ENCODE results near the gene KIF14.

GRCh38 chr1:200535605-200536004, 84.9 kb downstream of the KIF14 start:
- TF ChIP-seq CTCF (conservative IDR thresholded peaks at IDR 0.05; ENCODE audit: low read depth, low read length) (no peak), BHLHE40 (IDR thresholded peaks at IDR 0.05; ENCODE audit: low read depth, low read length) (no peak), MAFK (IDR thresholded peaks at IDR 0.05; ENCODE audit: low read depth, low read length) (no peak), MAZ (IDR thresholded peaks at IDR 0.05; ENCODE audit: borderline replicate concordance, low read depth, low read length) (no peak), POLR2A (IDR thresholded peaks at IDR 0.05; ENCODE audit: low read depth, low read length) (no peak), CEBPB (IDR thresholded peaks at IDR 0.05; ENCODE audit: low read depth, low read length) (no peak), RAD21 (IDR thresholded peaks at IDR 0.05; ENCODE audit: low read length) (no peak), MXI1 (IDR thresholded peaks at IDR 0.05; ENCODE audit: borderline replicate concordance, low read depth, low read length) (no peak), SMC3 (IDR thresholded peaks at IDR 0.05; ENCODE audit: low read depth, low read length) (no peak), RCOR1 (IDR thresholded peaks at IDR 0.05; ENCODE audit: insufficient replicate concordance, low read length) (no peak)

All from IMR-90 (cell line).